ENCODE data around the gene ZNF423.

Gene ZNF423

DNA sequence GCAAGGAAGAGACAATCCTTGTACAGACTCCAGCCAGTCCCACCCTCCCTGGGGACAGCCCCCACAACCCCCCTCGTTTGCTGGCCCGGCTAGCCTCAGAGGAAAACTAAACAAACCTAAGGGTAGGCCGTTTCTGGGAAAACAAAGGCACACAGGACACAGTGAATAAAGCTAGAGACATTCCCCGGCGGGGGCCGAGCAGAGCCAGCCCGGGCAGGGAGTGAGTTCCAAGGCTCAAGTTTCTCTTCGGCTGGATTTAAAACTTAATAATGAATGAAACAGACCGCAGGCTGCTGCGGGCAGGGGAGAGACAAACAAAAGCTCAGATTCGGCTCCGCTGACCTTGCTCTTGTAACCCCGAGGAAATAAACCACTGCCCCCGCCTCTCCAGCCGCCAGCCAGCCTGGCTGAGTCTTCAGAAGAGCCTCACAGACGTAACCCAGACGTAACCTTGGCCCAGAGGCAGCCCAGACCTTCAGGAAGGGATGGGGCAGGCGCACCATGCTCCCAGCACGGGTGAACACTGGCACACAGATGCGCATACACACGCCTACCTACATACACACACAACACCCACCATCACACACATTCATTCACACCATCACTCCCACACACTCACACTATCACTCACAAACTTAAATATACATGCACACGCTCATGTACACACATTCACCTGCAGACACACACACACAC, 216.0 kb downstream of the ZNF423 start:
- Histone ChIP-seq H3K4me3 (peak overlapping the region; percentile 39), H3K27ac (peak overlapping the region in 1 of 2 donors; percentile 58)
- TF ChIP-seq, protein P1, sequence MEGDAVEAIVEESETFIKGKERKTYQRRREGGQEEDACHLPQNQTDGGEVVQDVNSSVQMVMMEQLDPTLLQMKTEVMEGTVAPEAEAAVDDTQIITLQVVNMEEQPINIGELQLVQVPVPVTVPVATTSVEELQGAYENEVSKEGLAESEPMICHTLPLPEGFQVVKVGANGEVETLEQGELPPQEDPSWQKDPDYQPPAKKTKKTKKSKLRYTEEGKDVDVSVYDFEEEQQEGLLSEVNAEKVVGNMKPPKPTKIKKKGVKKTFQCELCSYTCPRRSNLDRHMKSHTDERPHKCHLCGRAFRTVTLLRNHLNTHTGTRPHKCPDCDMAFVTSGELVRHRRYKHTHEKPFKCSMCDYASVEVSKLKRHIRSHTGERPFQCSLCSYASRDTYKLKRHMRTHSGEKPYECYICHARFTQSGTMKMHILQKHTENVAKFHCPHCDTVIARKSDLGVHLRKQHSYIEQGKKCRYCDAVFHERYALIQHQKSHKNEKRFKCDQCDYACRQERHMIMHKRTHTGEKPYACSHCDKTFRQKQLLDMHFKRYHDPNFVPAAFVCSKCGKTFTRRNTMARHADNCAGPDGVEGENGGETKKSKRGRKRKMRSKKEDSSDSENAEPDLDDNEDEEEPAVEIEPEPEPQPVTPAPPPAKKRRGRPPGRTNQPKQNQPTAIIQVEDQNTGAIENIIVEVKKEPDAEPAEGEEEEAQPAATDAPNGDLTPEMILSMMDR (IDR thresholded peaks at IDR 0.05), result no peak
- DNase-seq (ENCODE audit: low spot score), result peak; percentile 79

DNA sequence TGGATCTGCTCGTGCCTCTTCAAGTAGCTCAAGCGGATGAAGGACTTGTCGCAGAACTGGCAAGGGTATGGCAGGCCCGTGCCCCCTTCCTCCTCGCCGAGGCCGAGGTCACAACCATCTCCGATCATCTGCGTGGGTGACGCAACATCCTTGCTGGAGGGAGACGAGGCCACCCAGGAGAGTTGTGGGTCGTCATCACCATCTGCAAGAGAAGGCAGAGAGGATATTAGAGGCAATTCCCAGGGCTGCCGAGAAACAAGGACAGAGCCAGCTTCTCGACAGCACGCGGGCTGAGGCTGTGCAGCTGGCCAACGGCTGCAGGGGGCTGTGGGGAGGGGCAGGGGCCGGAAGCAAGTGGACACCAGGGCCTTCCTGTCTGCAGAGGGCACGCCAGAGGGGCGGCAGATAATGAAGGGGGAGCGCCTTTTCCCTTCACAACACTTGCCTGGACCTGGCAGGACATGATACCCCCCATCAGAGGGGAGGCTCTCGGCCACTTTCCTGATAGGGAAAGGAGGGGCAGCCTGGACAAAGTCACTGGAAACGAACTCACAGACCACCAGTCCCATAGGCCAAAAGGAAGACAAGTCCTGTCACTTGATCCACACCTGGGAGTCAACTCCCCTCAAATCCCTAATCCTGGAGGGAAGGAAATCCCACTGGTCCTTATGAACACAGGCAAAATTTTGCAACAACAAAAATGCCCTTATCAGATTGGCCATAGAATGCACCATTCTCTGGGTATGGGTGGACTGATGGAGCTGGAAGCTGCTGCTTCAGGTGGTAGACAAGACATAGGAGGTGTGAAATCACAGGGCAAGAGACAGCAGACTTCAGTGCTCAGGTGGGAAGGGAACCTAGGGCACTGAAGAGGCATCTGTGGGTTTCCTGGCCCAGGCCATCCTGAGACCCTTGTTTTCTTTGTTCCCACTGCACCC, 217.0 kb downstream of the ZNF423 start:
- Histone ChIP-seq H3K4me3 (peak overlapping the region; percentile 39), H3K27ac (peak overlapping the region in 1 of 2 donors; percentile 58)
- TF ChIP-seq, protein P1 (IDR thresholded peaks at IDR 0.05), result no peak
- DNase-seq (ENCODE audit: low spot score), result peak; percentile 70

GRCh38 chr16:49637933-49638672, 217.8 kb downstream of the ZNF423 start:
- Histone ChIP-seq H3K4me3 (no peak overlapping the region), H3K27ac (peak overlapping the region in 1 of 2 donors; percentile 58)
- TF ChIP-seq, protein P1 (IDR thresholded peaks at IDR 0.05), result no peak
- DNase-seq (ENCODE audit: low spot score), result peak; percentile 70

- TF ChIP-seq, protein P1 (IDR thresholded peaks at IDR 0.05), result no peak
- no peak overlapping the region for H3K27ac ChIP-seq
- no peak for DNase-seq (ENCODE audit: low spot score)
- no peak overlapping the region for H3K4me3 ChIP-seq
These were observed 218.4 kb downstream of the ZNF423 start for GRCh38 chr16:49637511-49637910.

DNA sequence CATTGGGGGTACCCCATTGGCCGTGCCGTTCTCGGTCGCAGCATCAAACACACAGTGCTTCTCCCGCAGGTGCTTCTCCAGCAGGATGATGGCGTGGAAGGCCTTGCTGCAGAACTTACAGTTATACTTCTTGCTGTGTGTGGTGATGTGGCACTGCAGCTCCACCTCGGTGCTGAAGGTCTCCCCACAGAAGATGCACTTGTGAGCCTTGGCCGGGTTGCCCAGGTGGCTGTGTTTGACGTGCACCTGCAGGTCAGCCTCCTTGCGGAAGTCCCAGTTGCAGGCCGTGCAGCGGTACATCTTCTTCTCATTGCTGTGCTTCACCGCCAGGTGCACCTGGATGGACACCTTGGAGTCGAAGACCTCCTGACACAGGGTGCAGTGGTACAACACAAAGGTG, 219.3 kb downstream of the ZNF423 start:
- Histone ChIP-seq H3K4me3 (no peak overlapping the region), H3K27ac (no peak overlapping the region)
- no peak for DNase-seq (ENCODE audit: low spot score)
- TF ChIP-seq, protein P1 (IDR thresholded peaks at IDR 0.05), result no peak

GRCh38 chr16:49635591-49636581, 220.0 kb downstream of the ZNF423 start:
- no peak overlapping the region for H3K4me3 ChIP-seq
- DNase-seq (ENCODE audit: low spot score), result peak; percentile 64
- no peak overlapping the region for H3K27ac ChIP-seq
- TF ChIP-seq, protein P1 (IDR thresholded peaks at IDR 0.05), result no peak
